ENCODE data around the gene HEG1.

DNA sequence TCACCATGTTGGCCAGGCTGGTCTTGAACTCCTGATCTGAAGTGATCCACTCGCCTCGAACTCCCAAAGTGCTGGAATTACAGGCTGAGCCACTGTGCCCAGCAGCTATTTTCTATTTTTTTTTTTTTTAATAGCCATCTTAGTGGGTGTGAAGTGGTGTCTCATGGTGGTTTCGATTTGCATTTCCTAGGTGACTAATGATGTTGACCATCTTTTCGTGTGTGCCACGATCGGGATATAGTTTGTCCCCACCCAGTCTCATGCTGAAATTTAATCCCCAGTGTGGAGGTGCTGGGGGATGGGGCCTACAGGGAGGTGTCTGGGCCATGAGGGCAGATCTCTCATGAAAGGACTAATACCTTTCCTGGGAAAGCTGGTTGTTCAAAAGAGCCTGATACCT is 79.4 kb downstream of the HEG1 start:
- TF ChIP-seq, protein P1, sequence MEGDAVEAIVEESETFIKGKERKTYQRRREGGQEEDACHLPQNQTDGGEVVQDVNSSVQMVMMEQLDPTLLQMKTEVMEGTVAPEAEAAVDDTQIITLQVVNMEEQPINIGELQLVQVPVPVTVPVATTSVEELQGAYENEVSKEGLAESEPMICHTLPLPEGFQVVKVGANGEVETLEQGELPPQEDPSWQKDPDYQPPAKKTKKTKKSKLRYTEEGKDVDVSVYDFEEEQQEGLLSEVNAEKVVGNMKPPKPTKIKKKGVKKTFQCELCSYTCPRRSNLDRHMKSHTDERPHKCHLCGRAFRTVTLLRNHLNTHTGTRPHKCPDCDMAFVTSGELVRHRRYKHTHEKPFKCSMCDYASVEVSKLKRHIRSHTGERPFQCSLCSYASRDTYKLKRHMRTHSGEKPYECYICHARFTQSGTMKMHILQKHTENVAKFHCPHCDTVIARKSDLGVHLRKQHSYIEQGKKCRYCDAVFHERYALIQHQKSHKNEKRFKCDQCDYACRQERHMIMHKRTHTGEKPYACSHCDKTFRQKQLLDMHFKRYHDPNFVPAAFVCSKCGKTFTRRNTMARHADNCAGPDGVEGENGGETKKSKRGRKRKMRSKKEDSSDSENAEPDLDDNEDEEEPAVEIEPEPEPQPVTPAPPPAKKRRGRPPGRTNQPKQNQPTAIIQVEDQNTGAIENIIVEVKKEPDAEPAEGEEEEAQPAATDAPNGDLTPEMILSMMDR (IDR thresholded peaks at IDR 0.05): no peak
- no peak for TF ChIP-seq POLR2A (IDR thresholded peaks at IDR 0.05)
- no peak for TF ChIP-seq EP300 (IDR thresholded peaks at IDR 0.05)
- TF ChIP-seq POLR2AphosphoS5 (IDR thresholded peaks at IDR 0.05): no peak
